ENCODE data around the gene ASCC3. TPM values are rescaled to one million over a fixed set of nuclear protein-coding genes. Genes with fewer than 3 reads are reported as not detected.

ASCC3 gene
- total and polyA plus RNA-seq, 2 donors (not counting 1 experiment from before 2014, with no cell fraction given), result 9.0 to 42.3 TPM

DNA sequence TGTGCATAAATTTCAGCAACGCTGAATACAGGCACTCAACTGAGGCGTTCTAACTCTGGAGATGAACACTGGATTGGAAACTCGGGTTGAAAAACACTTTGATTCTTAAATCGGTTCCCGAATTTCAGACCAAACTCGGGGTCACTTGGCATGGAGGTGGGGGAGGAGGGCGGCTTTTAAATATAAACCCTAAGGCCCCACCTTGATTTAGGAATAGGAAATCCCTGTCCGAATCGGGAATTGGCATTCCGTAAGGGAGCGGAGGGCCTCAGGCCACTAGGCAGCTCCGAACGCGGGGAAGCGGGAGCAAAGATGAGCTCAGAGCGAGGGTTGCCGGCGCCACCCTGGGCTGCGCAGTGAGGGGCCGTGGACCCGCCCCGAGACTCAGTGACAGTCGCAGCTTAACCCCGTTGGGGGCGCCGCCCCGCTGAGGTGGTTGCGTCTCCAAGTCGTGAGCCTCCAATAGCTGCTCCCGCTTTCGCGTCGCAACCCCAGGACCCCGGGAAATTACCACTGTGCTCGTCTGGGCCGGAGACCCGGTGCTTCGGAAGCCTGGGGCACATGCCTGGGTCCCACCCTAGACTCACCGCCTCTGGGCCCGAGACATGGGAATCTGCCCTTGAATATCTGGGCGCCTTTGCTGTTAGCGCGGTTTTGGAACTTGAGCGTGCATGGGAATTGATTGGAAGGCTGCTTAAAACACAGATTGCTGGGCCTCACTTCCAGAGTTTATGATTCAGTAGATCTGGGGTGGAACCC, 411.8 kb downstream of the ASCC3 start:
- H2AFZ ChIP-seq (ENCODE audit: insufficient read depth, low read depth, low read length, poor library complexity, severe bottlenecking), result no peak overlapping the region
- DNase-seq (no peak), ATAC-seq (ENCODE audit: low read depth) (no peak)
- no peak overlapping the region for H3K4me3 Mint-ChIP-seq
- H3K4me1 Mint-ChIP-seq, result peaks cover 17% of the 10 kb centered on the region
- no peak overlapping the region for H3K9ac ChIP-seq (ENCODE audit: low read length)
- no peak overlapping the region for H3K4me2 ChIP-seq (replicated peaks; ENCODE audit: low read depth, low read length, poor library complexity, severe bottlenecking)
- ChIA-PET POLR2A (no interaction called here), CTCF (no interaction called here)
- peaks cover 72% of the 10 kb centered on the region for H3K27me3 Mint-ChIP-seq
- no peak overlapping the region for H3K4me3 ChIP-seq (ENCODE audit: control extremely low read depth in 1 of 5, extremely low read depth in 1 of 5, insufficient read depth in 1 of 5, low read depth in 2 of 5, low read length in 4 of 5)
- TF ChIP-seq EZH2 (IDR thresholded peaks at IDR 0.05; ENCODE audit: borderline replicate concordance, insufficient read depth, low read depth, low read length, poor library complexity, severe bottlenecking) (no peak), CTCF (IDR thresholded peaks at IDR 0.05) (no peak)
- no peaks in the 10 kb centered on the region for H4K20me1 ChIP-seq (ENCODE audit: control insufficient read depth, insufficient read depth, low read length, poor library complexity, severe bottlenecking)
- peaks cover 0 to 71% (median 64%) of the 10 kb centered on the region in 4 experiments for H3K27me3 ChIP-seq (replicated peaks in 1 of 4; ENCODE audit: control extremely low read depth in 1 of 4, control insufficient read depth in 3 of 4, insufficient read depth in 4 of 4, low read length in 3 of 4)
- peaks cover 21 to 33% of the 10 kb centered on the region in 2 donors for H3K4me1 ChIP-seq (ENCODE audit: control insufficient read depth in 2 of 2, insufficient read depth in 2 of 2, low read length in 2 of 2)
- no peaks in the 10 kb centered on the region for H3K36me3 ChIP-seq (replicated peaks in 1 of 2; ENCODE audit: control extremely low read depth in 1 of 2, control insufficient read depth in 1 of 2, extremely low read depth in 1 of 2, insufficient read depth in 2 of 2, low read length in 1 of 2)
- H3K27ac ChIP-seq (ENCODE audit: low read length in 2 of 2), result no peak overlapping the region
- no peaks in the 10 kb centered on the region for H3K79me2 ChIP-seq (ENCODE audit: control insufficient read depth, insufficient read depth, low read length)
- 20% methylated on average over 43 of the region's 44 CpGs for WGBS (ENCODE audit: insufficient coverage)
- intact Hi-C loops (cut with micrococcal nuclease), result loop anchor here (5.0 kb wide), 2 partner anchors 862 to 1627 kb away; partner anchors contain the start of gene PRDM13
- peaks cover 3% of the 10 kb centered on the region for H3K9me3 Mint-ChIP-seq (ENCODE audit: insufficient read depth)
- H3K27ac Mint-ChIP-seq, result no peak overlapping the region
- peaks cover 1 to 44% (median 11%) of the 10 kb centered on the region in 3 donors for H3K9me3 ChIP-seq (ENCODE audit: control extremely low read depth in 1 of 3, control insufficient read depth in 2 of 3, insufficient read depth in 1 of 3, low read length in 2 of 3)

- H3K9me3 ChIP-seq (ENCODE audit: control extremely low read depth in 1 of 3, control insufficient read depth in 2 of 3, insufficient read depth in 1 of 3, low read length in 2 of 3), result peaks cover 1 to 53% (median 14%) of the 10 kb centered on the region in 3 donors
- H3K9ac ChIP-seq (ENCODE audit: low read length), result no peak overlapping the region
- no peaks in the 10 kb centered on the region for H3K79me2 ChIP-seq (ENCODE audit: control insufficient read depth, insufficient read depth, low read length)
- POLR2A ChIA-PET, result no interaction called here
- DNase-seq (no peak), ATAC-seq (ENCODE audit: low read depth) (no peak)
- H3K4me2 ChIP-seq (replicated peaks; ENCODE audit: low read depth, low read length, poor library complexity, severe bottlenecking), result no peak overlapping the region
- peaks cover 20% of the 10 kb centered on the region for H3K4me1 Mint-ChIP-seq
- intact Hi-C loops (cut with micrococcal nuclease), result loop anchor here (5.0 kb wide), 2 partner anchors 861 to 1626 kb away; partner anchors contain the start of gene PRDM13
- TF ChIP-seq CTCF (IDR thresholded peaks at IDR 0.05) (no peak), EZH2 (IDR thresholded peaks at IDR 0.05; ENCODE audit: borderline replicate concordance, insufficient read depth, low read depth, low read length, poor library complexity, severe bottlenecking) (no peak)
- no peak overlapping the region for H3K27ac Mint-ChIP-seq
- H2AFZ ChIP-seq (ENCODE audit: insufficient read depth, low read depth, low read length, poor library complexity, severe bottlenecking), result no peak overlapping the region
- H3K27ac ChIP-seq (ENCODE audit: low read length in 2 of 2), result no peak overlapping the region
- H3K27me3 Mint-ChIP-seq, result peaks cover 71% of the 10 kb centered on the region
- H3K4me3 Mint-ChIP-seq, result peak overlapping the region; percentile 53
- H3K36me3 ChIP-seq (replicated peaks in 1 of 2; ENCODE audit: control extremely low read depth in 1 of 2, control insufficient read depth in 1 of 2, extremely low read depth in 1 of 2, insufficient read depth in 2 of 2, low read length in 1 of 2), result no peaks in the 10 kb centered on the region
- CTCF ChIA-PET, result no interaction called here
- H3K27me3 ChIP-seq (replicated peaks in 1 of 4; ENCODE audit: control extremely low read depth in 1 of 4, control insufficient read depth in 3 of 4, insufficient read depth in 4 of 4, low read length in 3 of 4), result peaks cover 0 to 82% (median 73%) of the 10 kb centered on the region in 4 experiments
- no CpG with 5 or more reads among the region's 6 CpGs for WGBS (ENCODE audit: insufficient coverage)
- no peaks in the 10 kb centered on the region for H4K20me1 ChIP-seq (ENCODE audit: control insufficient read depth, insufficient read depth, low read length, poor library complexity, severe bottlenecking)
- peaks cover 25 to 39% of the 10 kb centered on the region in 2 donors for H3K4me1 ChIP-seq (ENCODE audit: control insufficient read depth in 2 of 2, insufficient read depth in 2 of 2, low read length in 2 of 2)
- H3K4me3 ChIP-seq (ENCODE audit: control extremely low read depth in 1 of 5, extremely low read depth in 1 of 5, insufficient read depth in 1 of 5, low read depth in 2 of 5, low read length in 4 of 5), result no peak overlapping the region
- peaks cover 3% of the 10 kb centered on the region for H3K9me3 Mint-ChIP-seq (ENCODE audit: insufficient read depth)
Measured at GRCh38 chr6:100468016-100468622, 413.0 kb downstream of the ASCC3 start.
